Activated T-helper 17 cell treated with anti-CD3 and anti-CD28 coated beads, Interleukin-2, amount 50 U/mL, for 72 hours (primary cell): Measurements from ENCODE around the gene ZNF768. TPM values are rescaled to one million over a fixed set of nuclear protein-coding genes. Genes with fewer than 3 reads are reported as not detected.
A peak's percentile ranks its signal among the peaks of the same experiment; 100 is the strongest.
"Not testable (repeated sequence)": the region's sequence is repeated elsewhere in the genome, so short reads cannot be mapped to it uniquely, and the experiment has no call there.

Experiments used
- ATAC-seq: fragments of 150-1000 bp; cut with Tn5 transposase; replicated peaks from 2 replicates; pipeline ENCODE4 v1.10.0; 2021; ENCODE audit warnings: mild to moderate bottlenecking, moderate library complexity
- H3K27ac Mint-ChIP-seq: one replicate; pipeline ENCODE4 v1.8.0; 2022; ENCODE audit warnings: mixed read lengths
- H3K27me3 Mint-ChIP-seq: one replicate; pipeline ENCODE4 v1.8.0; 2022; ENCODE audit warnings: mixed read lengths
- H3K36me3 Mint-ChIP-seq: one replicate; pipeline ENCODE4 v1.8.0; 2022; ENCODE audit warnings: low read depth, mild to moderate bottlenecking, mixed read lengths
- H3K4me1 Mint-ChIP-seq: one replicate; pipeline ENCODE4 v1.8.0; 2022; ENCODE audit warnings: mixed read lengths
- H3K4me3 Mint-ChIP-seq: one replicate; pipeline ENCODE4 v1.8.0; 2022; ENCODE audit warnings: mild to moderate bottlenecking, mixed read lengths
- H3K9me3 Mint-ChIP-seq: one replicate; pipeline ENCODE4 v1.8.0; 2022; ENCODE audit warnings: mixed read lengths
- total RNA-seq, 2 donors: library from RNA; stranded (reverse); gene quantifications; one replicate each; pipeline ENCODE4 v1.2.3, GENCODE V29; 2022

The ZNF768 gene
- total RNA-seq, 2 donors from 2014 or later = 3.7 to 5.3 TPM

DNA sequence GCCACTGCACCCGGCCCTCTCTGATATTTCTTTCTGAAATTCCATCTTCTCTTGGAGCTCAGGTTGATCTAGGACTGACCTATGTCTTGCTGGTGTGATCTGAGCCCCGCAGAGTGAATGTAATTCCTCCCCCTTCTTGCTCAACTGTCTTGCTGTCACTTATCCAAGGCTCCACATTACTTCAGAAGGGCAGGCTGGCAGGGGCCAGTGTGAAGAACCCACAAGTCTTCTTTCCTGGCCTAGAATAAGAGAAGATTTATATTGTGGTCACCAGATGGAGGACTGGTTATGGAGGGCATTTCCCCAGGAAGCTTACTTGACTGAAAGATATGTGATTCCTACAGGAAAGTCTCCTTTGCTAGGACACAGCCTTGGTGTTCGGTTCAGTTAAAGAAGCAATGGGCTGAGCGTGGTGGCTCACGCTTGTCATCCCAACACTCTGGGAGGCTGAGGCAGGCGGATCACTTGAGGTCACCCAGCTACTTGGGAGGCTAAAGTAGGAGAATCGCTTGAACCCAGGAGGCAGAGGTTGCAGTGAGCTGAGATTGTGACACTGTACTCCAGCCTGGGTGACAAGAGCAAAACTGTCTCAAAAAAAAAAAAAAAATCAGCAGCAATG is 40.4 kb downstream of the ZNF768 start:
- peaks cover 22% of the 10 kb centered on the region for H3K4me1 Mint-ChIP-seq
- peak overlapping the region; percentile 2 for H3K27ac Mint-ChIP-seq
- H3K36me3 Mint-ChIP-seq = peaks cover 99% of the 10 kb centered on the region
- ATAC-seq = no peak
- H3K4me3 Mint-ChIP-seq = no peak overlapping the region
- H3K27me3 Mint-ChIP-seq = no peaks in the 10 kb centered on the region
- H3K9me3 Mint-ChIP-seq = no peaks in the 10 kb centered on the region

DNA sequence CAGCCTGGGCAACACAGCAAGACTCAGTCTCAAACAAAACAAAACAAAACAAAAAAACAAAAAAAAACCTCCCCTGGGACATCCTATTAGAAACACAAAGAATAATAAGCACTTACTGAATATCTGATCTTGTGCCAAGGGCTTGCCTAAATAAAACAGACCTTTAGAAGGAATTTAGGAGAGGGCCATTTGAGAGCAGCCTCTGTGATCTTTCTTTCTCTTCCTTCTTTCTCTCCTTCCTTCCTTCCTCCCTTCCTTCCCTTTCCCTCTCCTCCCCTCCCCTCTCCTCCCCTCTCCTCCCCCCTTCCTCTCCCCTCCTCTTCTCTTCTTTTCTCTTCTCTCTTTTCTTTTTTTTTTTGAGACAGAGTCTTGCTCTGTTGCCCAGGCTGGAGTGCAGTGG is 41.5 kb downstream of the ZNF768 start:
- Mint-ChIP-seq H3K36me3 (peaks cover 99% of the 10 kb centered on the region), H3K9me3 (no peaks in the 10 kb centered on the region), H3K4me3 (no peak overlapping the region), H3K4me1 (peaks cover 16% of the 10 kb centered on the region), H3K27ac (no peak overlapping the region), H3K27me3 (no peaks in the 10 kb centered on the region)
- no peak for ATAC-seq

DNA sequence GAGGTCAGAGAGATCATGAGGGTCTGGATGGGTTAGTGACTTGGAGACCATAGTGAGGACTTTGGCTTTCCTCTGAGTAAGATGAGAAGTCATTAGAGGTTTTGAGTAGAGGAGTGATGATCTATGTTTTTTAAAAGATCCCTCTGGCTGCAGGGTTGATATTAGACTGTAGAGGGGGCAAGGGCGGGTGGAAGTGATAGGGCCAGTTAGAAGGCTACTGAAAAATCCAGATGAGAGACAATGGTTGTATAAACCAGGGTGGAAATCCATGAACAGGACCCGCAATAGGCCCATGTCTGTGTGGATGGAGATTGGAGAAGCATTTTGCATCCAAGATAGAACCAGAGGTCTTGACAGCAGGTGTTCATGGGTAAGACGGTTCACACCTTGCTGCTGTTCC is 44.0 kb downstream of the ZNF768 start:
- peak; percentile 28 for ATAC-seq
- Mint-ChIP-seq H3K9me3 (no peaks in the 10 kb centered on the region), H3K4me3 (no peak overlapping the region)

DNA sequence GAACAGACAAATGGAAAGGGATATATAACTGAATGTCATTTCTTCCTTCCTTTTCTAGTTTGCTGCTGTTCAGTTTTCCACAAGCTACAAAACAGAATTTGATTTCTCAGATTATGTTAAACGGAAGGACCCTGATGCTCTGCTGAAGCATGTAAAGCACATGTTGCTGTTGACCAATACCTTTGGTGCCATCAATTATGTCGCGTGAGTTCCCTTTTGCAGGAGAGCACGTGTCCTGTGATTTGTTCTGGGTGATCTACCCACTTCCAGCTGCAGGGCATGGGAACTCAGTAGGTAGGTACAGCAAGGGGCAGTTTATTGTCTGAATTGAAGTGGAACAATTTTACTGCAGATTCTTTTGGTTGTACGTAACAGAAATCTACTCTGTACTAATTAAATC is 45.0 kb downstream of the ZNF768 start:
- Mint-ChIP-seq H3K4me1 (peaks cover 27% of the 10 kb centered on the region), H3K27me3 (no peaks in the 10 kb centered on the region), H3K4me3 (no peak overlapping the region), H3K27ac (no peak overlapping the region), H3K36me3 (peaks cover 100% of the 10 kb centered on the region), H3K9me3 (no peaks in the 10 kb centered on the region)
- no peak for ATAC-seq

More for the DNA sequence above, 44.0 kb downstream of the ZNF768 start:
- peaks cover 99% of the 10 kb centered on the region for H3K36me3 Mint-ChIP-seq
- H3K27ac Mint-ChIP-seq = peak overlapping the region; percentile 31
- H3K4me1 Mint-ChIP-seq = peaks cover 20% of the 10 kb centered on the region
- H3K27me3 Mint-ChIP-seq = no peaks in the 10 kb centered on the region

DNA sequence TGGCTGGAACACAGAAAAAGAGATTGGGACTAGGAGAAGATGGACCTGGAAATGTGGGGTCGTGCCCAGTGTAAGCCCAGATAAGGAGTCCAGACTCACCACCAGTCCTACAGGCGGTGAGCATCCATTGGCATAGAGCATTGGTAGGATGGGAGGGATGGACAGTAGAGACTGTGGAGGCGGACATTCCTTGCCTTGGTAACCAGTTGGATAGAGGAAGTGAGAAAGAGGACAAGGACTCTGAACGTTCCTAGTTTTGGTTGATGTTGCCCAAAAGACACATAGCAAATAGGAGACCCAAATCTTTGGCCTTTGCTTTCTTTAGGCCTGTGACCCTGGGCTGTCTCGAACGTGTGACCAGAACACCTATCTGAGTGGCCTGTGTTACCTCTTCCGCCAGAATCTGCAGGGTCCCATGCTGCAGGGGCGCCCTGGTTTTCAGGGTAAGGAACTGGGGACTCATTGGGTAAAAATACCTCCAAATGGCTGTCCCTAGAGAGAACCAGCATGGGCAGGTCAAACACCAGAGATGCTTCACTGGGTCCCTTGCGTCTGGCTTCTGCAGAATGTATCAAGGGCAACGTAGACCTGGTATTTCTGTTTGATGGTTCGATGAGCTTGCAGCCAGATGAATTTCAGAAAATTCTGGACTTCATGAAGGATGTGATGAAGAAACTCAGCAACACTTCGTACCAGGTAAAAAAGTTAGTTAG is 47.4 kb downstream of the ZNF768 start:
- H3K27me3 Mint-ChIP-seq = no peaks in the 10 kb centered on the region
- peaks cover 29% of the 10 kb centered on the region for H3K4me1 Mint-ChIP-seq
- H3K27ac Mint-ChIP-seq = no peak overlapping the region
- H3K9me3 Mint-ChIP-seq = no peaks in the 10 kb centered on the region
- H3K36me3 Mint-ChIP-seq = peaks cover 100% of the 10 kb centered on the region
- no peak for ATAC-seq
- H3K4me3 Mint-ChIP-seq = no peak overlapping the region

DNA sequence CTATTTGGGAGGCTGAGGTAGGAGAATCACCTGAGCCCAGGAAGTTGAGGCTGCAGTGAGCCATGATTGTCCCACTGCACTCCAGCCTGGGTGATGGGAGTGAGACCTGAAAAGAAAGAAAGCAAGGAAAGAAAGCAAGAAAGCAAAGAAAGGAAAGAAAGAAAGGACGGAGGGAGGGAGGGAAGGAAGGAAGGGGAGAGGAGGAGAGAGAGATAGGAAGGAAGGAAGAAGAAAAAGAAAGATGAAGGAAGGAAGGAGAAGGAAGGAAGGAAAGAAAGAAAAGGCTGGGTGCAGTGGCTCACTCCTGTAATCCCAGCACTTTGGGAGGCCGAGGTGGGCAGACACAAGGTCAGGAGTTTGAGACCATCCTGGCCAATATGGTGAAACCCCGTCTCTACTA is 48.6 kb downstream of the ZNF768 start:
- Mint-ChIP-seq H3K27ac (peak overlapping the region; percentile 63), H3K36me3 (peaks cover 100% of the 10 kb centered on the region), H3K4me3 (peak overlapping the region; percentile 46), H3K4me1 (peaks cover 29% of the 10 kb centered on the region)
- H3K27me3 Mint-ChIP-seq, H3K9me3 Mint-ChIP-seq, ATAC-seq: not testable (repeated sequence)

DNA sequence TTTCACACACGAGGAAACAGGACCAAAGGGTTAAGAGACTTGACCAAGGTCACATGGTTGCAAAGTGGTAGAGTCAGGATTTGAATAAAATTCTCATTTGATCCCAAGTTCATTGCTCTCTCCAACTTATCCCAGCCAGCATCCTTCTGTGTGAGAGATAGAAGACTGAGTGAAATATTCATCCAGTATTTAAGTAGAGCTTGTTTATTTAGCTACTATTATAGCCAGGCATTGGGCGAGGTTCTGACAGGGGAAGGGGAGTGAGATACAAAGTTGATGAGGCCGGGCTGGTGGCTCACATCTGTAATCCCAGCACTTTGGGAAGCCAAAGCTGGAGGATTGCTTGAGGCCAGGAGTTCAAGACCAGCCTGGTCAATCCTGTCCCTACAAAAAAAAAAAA is 49.4 kb downstream of the ZNF768 start:
- Mint-ChIP-seq H3K27me3 (no peaks in the 10 kb centered on the region), H3K27ac (peak overlapping the region; percentile 63), H3K4me3 (peak overlapping the region; percentile 46), H3K9me3 (no peaks in the 10 kb centered on the region), H3K36me3 (peaks cover 100% of the 10 kb centered on the region), H3K4me1 (peaks cover 29% of the 10 kb centered on the region)
- no peak for ATAC-seq

DNA sequence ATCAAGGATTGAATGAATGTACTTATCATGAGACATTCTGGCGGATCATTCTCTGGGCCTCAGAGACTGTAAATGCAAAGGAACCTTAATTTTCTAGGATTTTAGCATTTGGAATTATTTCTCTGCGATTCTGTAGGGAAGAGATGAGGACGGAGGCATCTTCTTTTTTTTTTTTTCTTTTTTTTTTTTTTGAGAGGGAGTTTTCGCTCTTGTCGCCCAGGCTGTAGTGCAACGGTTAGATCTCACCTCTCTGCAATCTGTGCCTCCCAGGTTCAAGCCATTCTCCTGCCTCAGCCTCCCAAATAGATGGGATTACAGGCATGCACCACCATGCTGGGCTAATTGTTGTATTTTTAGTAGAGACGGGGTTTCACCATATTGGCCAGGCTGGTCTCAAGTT is 51.7 kb downstream of the ZNF768 start:
- H3K27me3 Mint-ChIP-seq = no peaks in the 10 kb centered on the region
- peaks cover 79% of the 10 kb centered on the region for H3K36me3 Mint-ChIP-seq
- no peak for ATAC-seq
- H3K9me3 Mint-ChIP-seq = no peaks in the 10 kb centered on the region
- peak overlapping the region; percentile 94 for H3K4me3 Mint-ChIP-seq
- H3K4me1 Mint-ChIP-seq = peaks cover 36% of the 10 kb centered on the region
- peak overlapping the region; percentile 88 for H3K27ac Mint-ChIP-seq

DNA sequence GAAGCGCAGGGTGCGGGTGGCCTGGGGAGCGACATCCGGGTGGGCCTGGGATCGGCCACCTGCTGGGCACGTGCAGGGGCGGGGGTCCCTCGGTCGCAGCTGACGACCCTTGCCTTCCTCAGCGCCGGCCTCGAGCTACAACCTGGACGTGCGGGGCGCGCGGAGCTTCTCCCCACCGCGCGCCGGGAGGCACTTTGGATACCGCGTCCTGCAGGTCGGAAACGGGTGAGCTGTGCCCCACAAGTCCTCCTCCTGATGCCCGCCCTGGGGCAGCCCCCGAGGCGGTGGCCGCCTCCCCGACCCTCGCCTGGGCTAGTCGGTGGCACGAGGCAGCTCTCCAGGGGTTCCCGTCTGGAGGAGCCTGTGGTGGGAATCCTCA is 52.3 kb downstream of the ZNF768 start:
- Mint-ChIP-seq H3K9me3 (no peaks in the 10 kb centered on the region), H3K27me3 (no peaks in the 10 kb centered on the region), H3K4me1 (peaks cover 40% of the 10 kb centered on the region), H3K36me3 (peaks cover 77% of the 10 kb centered on the region), H3K4me3 (peak overlapping the region; percentile 94), H3K27ac (peak overlapping the region; percentile 99)
- no peak for ATAC-seq

Other genes starting within 250 kb of the ZNF768 start
- 10 to 100 TPM; 51.0 to 69.9 TPM for gene CD2BP2, start 171.3 kb downstream of the ZNF768 start, total RNA-seq
- 10 to 100 TPM; 49.7 to 64.2 TPM for gene TBC1D10B, start 156.1 kb downstream of the ZNF768 start, total RNA-seq
- 1 to 10 TPM in 1 of 2 donors, not detected in 1; 1.6 TPM for gene MYL11, start 151.8 kb downstream of the ZNF768 start, total RNA-seq
- gene SEPTIN1, start 144.0 kb downstream of the ZNF768 start, total RNA-seq = 100 to 1,000 TPM; 198 to 216 TPM
- 10 to 100 TPM; 10.2 to 10.5 TPM for gene ZNF48, start 131.1 kb downstream of the ZNF768 start, total RNA-seq
- 1 to 10 TPM; 5.1 to 5.2 TPM for gene ZNF771, start 119.0 kb downstream of the ZNF768 start, total RNA-seq
- gene DCTPP1, start 96.5 kb downstream of the ZNF768 start, total RNA-seq = 100 to 1,000 TPM in 1 of 2 donors, 10 to 100 TPM in 1; 60.9 to 173 TPM
- 10 to 100 TPM; 48.9 to 79.1 TPM for gene SEPHS2, start 80.7 kb downstream of the ZNF768 start, total RNA-seq
- 100 to 1,000 TPM; 319 to 344 TPM for gene ITGAL, start 53.8 kb downstream of the ZNF768 start, total RNA-seq
- 10 to 100 TPM in 1 of 2 donors, 1 to 10 TPM in 1; 6.9 to 12.9 TPM for gene ZNF747, start 8.3 kb upstream of the ZNF768 start, total RNA-seq
- gene ZNF764, start 31.8 kb upstream of the ZNF768 start, total RNA-seq = 10 to 100 TPM; 13.8 to 14.1 TPM
- gene ZNF688, start 45.1 kb upstream of the ZNF768 start, total RNA-seq = 1 to 10 TPM; 7.3 to 9.7 TPM
- gene ZNF785, start 59.1 kb upstream of the ZNF768 start, total RNA-seq = 10 to 100 TPM; 10.5 to 15.5 TPM
- gene ZNF689, start 83.8 kb upstream of the ZNF768 start, total RNA-seq = 10 to 100 TPM in 1 of 2 donors, 1 to 10 TPM in 1; 5.9 to 12.1 TPM
- gene PRR14, start 124.4 kb upstream of the ZNF768 start, total RNA-seq = 10 to 100 TPM; 76.6 to 97.5 TPM
- 100 to 1,000 TPM in 1 of 2 donors, 10 to 100 TPM in 1; 92.6 to 140 TPM for gene FBRS, start 131.9 kb upstream of the ZNF768 start, total RNA-seq
- gene SRCAP, start 172.6 kb upstream of the ZNF768 start, total RNA-seq = 10 to 100 TPM; 63.6 to 86.7 TPM
- 10 to 100 TPM; 30.0 to 43.3 TPM for gene PHKG2, start 221.9 kb upstream of the ZNF768 start, total RNA-seq
- 1 to 10 TPM; 2.9 TPM for gene CFAP119, start 235.5 kb upstream of the ZNF768 start, total RNA-seq
- 10 to 100 TPM; 90.7 to 95.1 TPM for gene RNF40, start 235.8 kb upstream of the ZNF768 start, total RNA-seq